HCT116 (cell line): ENCODE measurements around the gene CPA5. TPM values are rescaled to one million over a fixed set of nuclear protein-coding genes. Genes with fewer than 3 reads are reported as not detected.

Source experiments
- ATAC-seq: fragments of 200-7000 bp; cut with Tn5 transposase; 2 replicates; pipeline ENCODE4 v1.9.1; 2020; ENCODE audit warnings: mild to moderate bottlenecking, moderate library complexity
- BruUV-seq: library from RNA; stranded (reverse); fragments of 400-500 nt; replicated peaks from 2 replicates; lab custom pipeline; 2021; lab: Mats Ljungman, UMichigan
- CTCF ChIA-PET: fragments of 300-600 bp; sonication (Branson Sonifier 250); formaldehyde crosslinking; loops from one replicate; lab custom pipeline; 2021; ENCODE audit warnings: antibody characterized with exemption; lab: Charles Lee
- POLR2A ChIA-PET: fragments of 300-600, 350-600 bp; sonication (Branson Sonifier 250); formaldehyde crosslinking; loops from one replicate; lab custom pipeline; 2021; ENCODE audit warnings: antibody characterized with exemption; lab: Charles Lee
- RAD21 ChIA-PET, 2 experiments: fragments of 300-600 bp; sonication (Branson Sonifier 250); formaldehyde crosslinking; loops; one replicate each; lab custom pipeline; 2023; ENCODE audit warnings: low total read pairs in 2 of 2; ENCODE audit not compliant: uncharacterized antibody in 2 of 2, unreplicated experiment in 2 of 2, low non-redundant PET in 1 of 2; lab: Charles Lee
- DNase-seq: peaks from one replicate; pipeline ENCODE4 v3.0.0-alpha.2; 2010; ENCODE audit warnings: low read depth, low spot score
- H2AFZ ChIP-seq: fragments of 200-600 bp; shearing (Covaris generic), sonication (generic); 2 replicates; pipeline ENCODE4 v1.6.1; 2017; ENCODE audit warnings: low read depth, mixed run types, mixed read lengths, antibody characterized with exemption, low read length; ENCODE audit not compliant: poor library complexity, severe bottlenecking
- H3K27ac ChIP-seq: 2 replicates; pipeline ENCODE4 v1.5.1; 2012; ENCODE audit warnings: low read depth, low read length
- H3K27me3 ChIP-seq: fragments of 200-600 bp; sonication (generic); 2 replicates; pipeline ENCODE4 v1.6.1; 2016; ENCODE audit warnings: mixed run types, low read length, mixed read lengths; ENCODE audit not compliant: insufficient read depth
- H3K36me3 ChIP-seq, 2 experiments: fragments of 200-500 bp in 1 of 2; fragments of 200-600 bp in 1 of 2; sonication (Bioruptor generic) in 1 of 2; sonication (generic) in 1 of 2; 2 replicates each; pipeline versions ENCODE4 v1.5.1 to v1.6.1; 2014 to 2016; ENCODE audit warnings: low read length in 2 of 2, inconsistent platforms in 1 of 2, mixed read lengths in 1 of 2, mixed run types in 1 of 2; ENCODE audit not compliant: insufficient read depth in 2 of 2, control insufficient read depth in 1 of 2
- H3K4me1 ChIP-seq, 2 experiments: fragments of 200-600 bp in 1 of 2; sonication (generic) in 1 of 2; 2 replicates each; pipeline versions ENCODE4 v1.5.1 to v1.6.1; 2012 to 2017; ENCODE audit warnings: low read length in 2 of 2, inconsistent platforms in 1 of 2, mild to moderate bottlenecking in 1 of 2, mixed read lengths in 1 of 2, mixed run types in 1 of 2, moderate library complexity in 1 of 2; ENCODE audit not compliant: insufficient read depth in 2 of 2, control insufficient read depth in 1 of 2
- H3K4me2 ChIP-seq: fragments of 200-600 bp; sonication (generic); 2 replicates; pipeline ENCODE4 v1.6.1; 2017; ENCODE audit warnings: mixed run types, low read length, mixed read lengths
- H3K4me3 ChIP-seq, 2 experiments: fragments of 200-600 bp in 1 of 2; sonication (generic) in 1 of 2; replicated peaks in 1 of 2; 2 replicates each; pipeline ENCODE4 v1.5.1; 2011 to 2016; ENCODE audit warnings: low read length in 2 of 2, control low read depth in 1 of 2, low read depth in 1 of 2, mild to moderate bottlenecking in 1 of 2, mixed read lengths in 1 of 2, mixed run types in 1 of 2
- H3K79me2 ChIP-seq: fragments of 200-600 bp; sonication (generic); 2 replicates; pipeline ENCODE4 v1.6.1; 2017; ENCODE audit warnings: mild to moderate bottlenecking, mixed run types, low read length, moderate library complexity, mixed read lengths; ENCODE audit not compliant: insufficient read depth
- H3K9ac ChIP-seq: fragments of 200-600 bp; sonication (generic); 2 replicates; pipeline ENCODE4 v1.6.1; 2016; ENCODE audit warnings: low read length, mixed read lengths
- H3K9me2 ChIP-seq: fragments of 200-600 bp; sonication (generic), shearing (Covaris generic); 2 replicates; pipeline ENCODE4 v1.6.1; 2017; ENCODE audit warnings: mixed run types, mild to moderate bottlenecking, moderate library complexity; ENCODE audit not compliant: insufficient read depth
- H3K9me3 ChIP-seq, 2 experiments: fragments of 200-500 bp in 1 of 2; fragments of 200-600 bp in 1 of 2; sonication (Bioruptor generic) in 1 of 2; sonication (generic) in 1 of 2; 2 replicates each; pipeline ENCODE4 v1.6.1; 2014 to 2017; ENCODE audit warnings: low read length in 2 of 2, mixed read lengths in 2 of 2, inconsistent platforms in 1 of 2, low read depth in 1 of 2, mild to moderate bottlenecking in 1 of 2, mixed run types in 1 of 2, moderate library complexity in 1 of 2; ENCODE audit not compliant: control insufficient read depth in 1 of 2, insufficient read depth in 1 of 2
- H4K20me1 ChIP-seq: fragments of 200-600 bp; sonication (generic), shearing (Covaris generic); 2 replicates; pipeline ENCODE4 v1.6.1; 2017; ENCODE audit warnings: mixed run types, mild to moderate bottlenecking, moderate library complexity; ENCODE audit not compliant: insufficient read depth
- CBX3 ChIP-seq: IDR thresholded peaks from 2 replicates; pipeline ENCODE4 v1.6.1; 2012; ENCODE audit warnings: low read depth
- CEBPB ChIP-seq: IDR thresholded peaks from 2 replicates; pipeline ENCODE4 v1.6.1; 2012; ENCODE audit warnings: low read depth
- ELF1 ChIP-seq: IDR thresholded peaks from 2 replicates; pipeline ENCODE4 v1.6.1; 2012; ENCODE audit warnings: low read depth, borderline replicate concordance
- EZH2 ChIP-seq: fragments of 200-600 bp; sonication (generic); IDR thresholded peaks from 2 replicates; pipeline ENCODE4 v1.6.1; 2017; ENCODE audit warnings: antibody characterized with exemption, mixed run types
- JUND ChIP-seq: IDR thresholded peaks from 2 replicates; pipeline ENCODE4 v1.6.1; 2012
- POLR2A ChIP-seq: IDR thresholded peaks from 2 replicates; pipeline ENCODE4 v1.7.0; 2011; ENCODE audit warnings: borderline replicate concordance; ENCODE audit not compliant: insufficient read depth, insufficient read length; ENCODE audit errors: extremely low read depth
- POLR2AphosphoS5 ChIP-seq: IDR thresholded peaks from 2 replicates; pipeline ENCODE4 v1.6.1; 2011; ENCODE audit warnings: mild to moderate bottlenecking, low read depth, low read length, moderate library complexity
- RAD21 ChIP-seq: IDR thresholded peaks from 2 replicates; pipeline ENCODE4 v1.6.1; 2012; ENCODE audit warnings: low read depth, mild to moderate bottlenecking
- SIN3A ChIP-seq: IDR thresholded peaks from 2 replicates; pipeline ENCODE4 v1.6.1; 2012; ENCODE audit warnings: low read depth
- SP1 ChIP-seq: IDR thresholded peaks from 2 replicates; pipeline ENCODE4 v1.6.1; 2012; ENCODE audit warnings: low read depth
- TCF7L2 ChIP-seq: IDR thresholded peaks from 2 replicates; pipeline ENCODE4 v1.7.0; 2011; ENCODE audit warnings: borderline replicate concordance, inconsistent platforms; ENCODE audit not compliant: insufficient read depth, insufficient read length; ENCODE audit errors: extremely low read depth
- YY1 ChIP-seq: IDR thresholded peaks from 2 replicates; pipeline ENCODE4 v1.6.1; 2011; ENCODE audit warnings: low read length, low read depth, moderate library complexity, mild to moderate bottlenecking; ENCODE audit not compliant: insufficient replicate concordance; ENCODE audit errors: extremely low read depth
- ZFX ChIP-seq: fragments of 450-650 bp; IDR thresholded peaks from 2 replicates; pipeline ENCODE4 v1.6.1; 2017
- ZNF274 ChIP-seq: fragments of 200-500 bp; sonication (Bioruptor generic); IDR thresholded peaks from 2 replicates; pipeline ENCODE4 v1.6.1; 2014; ENCODE audit warnings: mild to moderate bottlenecking, low read depth, low read length, inconsistent platforms
- intact Hi-C: fragments of 100-400 bp; cut with micrococcal nuclease; formaldehyde crosslinking; loops from 2 replicates; pipeline ENCODE4 v1.10.0; 2022
- total RNA-seq: library from RNA; stranded (reverse); gene quantifications from one replicate; pipeline ENCODE4 v1.2.1, GENCODE V29; 2021; ENCODE audit not compliant: unreplicated experiment
- TF ChIP-seq, protein P1 (sequence below): IDR thresholded peaks from 2 replicates; pipeline ENCODE4 v1.6.1; 2012
- TF ChIP-seq, protein P2 (sequence below): IDR thresholded peaks from 2 replicates; pipeline ENCODE4 v1.6.1; 2012; ENCODE audit warnings: low read depth
- TF ChIP-seq, protein P3 (sequence below), 3 experiments: fragments of 200-600 bp in 1 of 3; sonication (generic) in 1 of 3; IDR thresholded peaks in 2 of 3; conservative IDR thresholded peaks in 1 of 3; 2 replicates each; pipeline ENCODE4 v1.5.1; 2012 to 2017; ENCODE audit warnings: low read depth in 2 of 3, low read length in 2 of 3, antibody characterized with exemption in 1 of 3, borderline replicate concordance in 1 of 3, control low read depth in 1 of 3, mild to moderate bottlenecking in 1 of 3, mixed read lengths in 1 of 3, mixed run types in 1 of 3, moderate library complexity in 1 of 3; ENCODE audit not compliant: insufficient read depth in 1 of 3
- TF ChIP-seq, protein P4 (sequence below): IDR thresholded peaks from 2 replicates; pipeline ENCODE4 v1.6.1; 2012

The CPA5 gene
- total RNA-seq, 1 experiment from 2014 or later: not detected

DNA sequence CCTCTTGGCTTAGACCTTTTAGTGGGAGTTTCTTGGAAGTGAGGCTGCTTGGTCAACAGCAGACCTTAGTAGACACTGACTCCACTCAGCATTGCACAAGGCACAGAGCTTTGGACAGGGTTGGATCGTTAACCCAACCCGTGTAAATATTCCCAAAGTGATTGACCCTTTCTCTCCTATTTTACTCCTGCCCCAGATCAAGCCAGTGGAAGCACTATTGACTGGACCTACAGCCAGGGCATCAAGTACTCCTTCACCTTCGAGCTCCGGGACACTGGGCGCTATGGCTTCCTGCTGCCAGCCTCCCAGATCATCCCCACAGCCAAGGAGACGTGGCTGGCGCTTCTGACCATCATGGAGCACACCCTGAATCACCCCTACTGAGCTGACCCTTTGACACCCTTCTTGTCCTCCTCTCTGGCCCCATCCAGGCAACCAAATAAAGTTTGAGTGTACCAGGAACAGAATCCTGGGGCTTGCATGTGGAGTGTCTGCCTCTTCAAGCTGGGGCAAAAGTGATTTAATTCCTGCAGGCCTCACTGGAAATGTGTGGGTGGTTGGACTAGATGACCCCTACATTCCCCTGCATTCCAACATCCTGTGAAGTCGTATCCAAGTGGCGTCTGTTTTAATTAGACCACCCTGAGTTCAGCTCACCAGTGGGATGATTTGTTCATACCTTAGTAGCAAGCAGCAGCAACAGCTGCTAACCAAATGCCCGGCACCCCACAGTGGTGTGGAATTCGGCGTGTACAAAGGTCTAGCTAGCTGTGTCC, 43.2 kb downstream of the CPA5 start:
- Histone ChIP-seq H3K4me2 (no peak overlapping the region), H3K79me2 (no peaks in the 10 kb centered on the region), H3K9me2 (no peaks in the 10 kb centered on the region), H3K9ac (no peak overlapping the region), H3K9me3 (no peaks in the 10 kb centered on the region), H4K20me1 (no peaks in the 10 kb centered on the region), H2AFZ (no peak overlapping the region), H3K4me1 (no peaks in the 10 kb centered on the region), H3K4me3 (no peak overlapping the region), H3K36me3 (no peaks in the 10 kb centered on the region), H3K27me3 (no peaks in the 10 kb centered on the region), H3K27ac (no peak overlapping the region)
- intact Hi-C loops: no loop called here
- BruUV-seq: no TSS peak
- TF ChIP-seq POLR2A (no peak), YY1 (no peak), SIN3A (no peak), JUND (no peak), EZH2 (no peak), ZFX (no peak), CBX3 (no peak), RAD21 (no peak), SP1 (no peak), ZNF274 (no peak), ELF1 (no peak), TCF7L2 (no peak), CEBPB (no peak), POLR2AphosphoS5 (no peak)
- TF ChIP-seq, protein P1, sequence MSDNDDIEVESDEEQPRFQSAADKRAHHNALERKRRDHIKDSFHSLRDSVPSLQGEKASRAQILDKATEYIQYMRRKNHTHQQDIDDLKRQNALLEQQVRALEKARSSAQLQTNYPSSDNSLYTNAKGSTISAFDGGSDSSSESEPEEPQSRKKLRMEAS: no peak
- TF ChIP-seq, protein P2, sequence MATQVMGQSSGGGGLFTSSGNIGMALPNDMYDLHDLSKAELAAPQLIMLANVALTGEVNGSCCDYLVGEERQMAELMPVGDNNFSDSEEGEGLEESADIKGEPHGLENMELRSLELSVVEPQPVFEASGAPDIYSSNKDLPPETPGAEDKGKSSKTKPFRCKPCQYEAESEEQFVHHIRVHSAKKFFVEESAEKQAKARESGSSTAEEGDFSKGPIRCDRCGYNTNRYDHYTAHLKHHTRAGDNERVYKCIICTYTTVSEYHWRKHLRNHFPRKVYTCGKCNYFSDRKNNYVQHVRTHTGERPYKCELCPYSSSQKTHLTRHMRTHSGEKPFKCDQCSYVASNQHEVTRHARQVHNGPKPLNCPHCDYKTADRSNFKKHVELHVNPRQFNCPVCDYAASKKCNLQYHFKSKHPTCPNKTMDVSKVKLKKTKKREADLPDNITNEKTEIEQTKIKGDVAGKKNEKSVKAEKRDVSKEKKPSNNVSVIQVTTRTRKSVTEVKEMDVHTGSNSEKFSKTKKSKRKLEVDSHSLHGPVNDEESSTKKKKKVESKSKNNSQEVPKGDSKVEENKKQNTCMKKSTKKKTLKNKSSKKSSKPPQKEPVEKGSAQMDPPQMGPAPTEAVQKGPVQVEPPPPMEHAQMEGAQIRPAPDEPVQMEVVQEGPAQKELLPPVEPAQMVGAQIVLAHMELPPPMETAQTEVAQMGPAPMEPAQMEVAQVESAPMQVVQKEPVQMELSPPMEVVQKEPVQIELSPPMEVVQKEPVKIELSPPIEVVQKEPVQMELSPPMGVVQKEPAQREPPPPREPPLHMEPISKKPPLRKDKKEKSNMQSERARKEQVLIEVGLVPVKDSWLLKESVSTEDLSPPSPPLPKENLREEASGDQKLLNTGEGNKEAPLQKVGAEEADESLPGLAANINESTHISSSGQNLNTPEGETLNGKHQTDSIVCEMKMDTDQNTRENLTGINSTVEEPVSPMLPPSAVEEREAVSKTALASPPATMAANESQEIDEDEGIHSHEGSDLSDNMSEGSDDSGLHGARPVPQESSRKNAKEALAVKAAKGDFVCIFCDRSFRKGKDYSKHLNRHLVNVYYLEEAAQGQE: no peak
- TF ChIP-seq, protein P3, sequence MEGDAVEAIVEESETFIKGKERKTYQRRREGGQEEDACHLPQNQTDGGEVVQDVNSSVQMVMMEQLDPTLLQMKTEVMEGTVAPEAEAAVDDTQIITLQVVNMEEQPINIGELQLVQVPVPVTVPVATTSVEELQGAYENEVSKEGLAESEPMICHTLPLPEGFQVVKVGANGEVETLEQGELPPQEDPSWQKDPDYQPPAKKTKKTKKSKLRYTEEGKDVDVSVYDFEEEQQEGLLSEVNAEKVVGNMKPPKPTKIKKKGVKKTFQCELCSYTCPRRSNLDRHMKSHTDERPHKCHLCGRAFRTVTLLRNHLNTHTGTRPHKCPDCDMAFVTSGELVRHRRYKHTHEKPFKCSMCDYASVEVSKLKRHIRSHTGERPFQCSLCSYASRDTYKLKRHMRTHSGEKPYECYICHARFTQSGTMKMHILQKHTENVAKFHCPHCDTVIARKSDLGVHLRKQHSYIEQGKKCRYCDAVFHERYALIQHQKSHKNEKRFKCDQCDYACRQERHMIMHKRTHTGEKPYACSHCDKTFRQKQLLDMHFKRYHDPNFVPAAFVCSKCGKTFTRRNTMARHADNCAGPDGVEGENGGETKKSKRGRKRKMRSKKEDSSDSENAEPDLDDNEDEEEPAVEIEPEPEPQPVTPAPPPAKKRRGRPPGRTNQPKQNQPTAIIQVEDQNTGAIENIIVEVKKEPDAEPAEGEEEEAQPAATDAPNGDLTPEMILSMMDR (IDR thresholded peaks at IDR 0.05 in 2 of 3, conservative IDR thresholded peaks at IDR 0.05 in 1 of 3; ENCODE audit: borderline replicate concordance in 1 of 3, insufficient read depth in 1 of 3, low read depth in 2 of 3, low read length in 2 of 3): no peak
- TF ChIP-seq, protein P4, sequence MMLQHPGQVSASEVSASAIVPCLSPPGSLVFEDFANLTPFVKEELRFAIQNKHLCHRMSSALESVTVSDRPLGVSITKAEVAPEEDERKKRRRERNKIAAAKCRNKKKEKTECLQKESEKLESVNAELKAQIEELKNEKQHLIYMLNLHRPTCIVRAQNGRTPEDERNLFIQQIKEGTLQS: no peak
- ChIA-PET RAD21 (no interaction called here), POLR2A (no interaction called here), CTCF (no interaction called here)
- no peak for DNase-seq
- no peak for ATAC-seq
